ENCODE measurements around the gene TTC21B. TPM values are rescaled to one million over a fixed set of nuclear protein-coding genes. Genes with fewer than 3 reads are reported as not detected.
"Not testable (repeated sequence)": the region's sequence is repeated elsewhere in the genome, so short reads cannot be mapped to it uniquely, and the experiment has no call there.

The TTC21B gene
- total RNA-seq: 10 to 100 TPM; 23.7 to 24.2 TPM

DNA sequence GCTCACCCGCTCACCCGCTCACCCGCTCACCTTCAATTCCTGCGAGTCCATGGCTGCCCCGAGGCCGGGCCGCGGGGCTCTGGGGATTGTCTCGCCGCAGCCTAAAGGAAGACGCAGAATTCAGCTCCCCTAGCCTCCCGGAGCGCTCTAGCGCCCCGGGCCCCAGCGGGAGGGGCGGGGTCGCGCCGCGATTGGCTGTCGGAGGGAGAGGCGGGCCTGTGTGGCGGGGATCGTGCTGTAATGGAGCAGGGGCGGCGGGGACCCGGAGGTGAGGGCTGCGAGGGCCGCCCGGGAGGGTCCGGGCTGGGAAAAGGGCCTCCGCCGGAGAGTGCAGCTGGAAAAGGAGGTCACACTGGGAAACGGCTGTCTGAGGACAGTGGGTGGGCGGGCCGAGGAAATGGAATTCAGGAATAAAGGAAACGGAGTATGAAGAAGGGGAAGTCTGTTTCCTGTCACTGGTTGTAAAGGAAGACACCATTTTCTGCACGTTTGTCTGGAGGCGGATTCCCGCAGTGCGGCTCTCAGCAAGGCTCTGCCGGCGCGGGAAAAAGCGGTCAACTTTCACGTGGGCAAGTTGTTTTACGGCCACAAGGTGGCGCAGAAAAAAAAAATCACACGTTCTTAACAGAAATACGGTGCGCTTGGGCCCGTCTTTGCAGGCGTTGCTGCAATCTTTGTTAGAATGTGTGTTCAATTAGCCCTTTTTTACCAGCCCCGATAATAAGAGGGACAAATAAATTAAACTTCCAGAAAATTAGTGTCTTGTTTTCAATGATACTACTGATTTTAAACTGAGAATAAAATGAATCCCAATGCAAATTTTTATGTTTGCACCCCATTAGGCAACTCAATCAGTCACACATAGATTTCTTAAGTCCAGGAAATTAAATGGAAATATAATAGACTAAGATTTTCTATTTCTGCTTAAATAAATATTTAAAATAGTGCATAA is at the start of gene TTC21B:
Gene TTC21B, minus strand, starts transcription at position 122 of the 952 bp plus-strand sequence. Its CDS starts 71 bp downstream, at position 51.
- peak; percentile 97 for ATAC-seq (ENCODE audit: low read depth)
- POLR2A ChIA-PET: interaction anchor here (1.2 to 1.4 kb wide), 3 partner anchors 9 to 33 kb away, joined by 4 to 5 read pairs (median 4); no protein-coding TSS in a partner anchor
- H3K9me3 Mint-ChIP-seq: no peaks in the 10 kb centered on the region
- peak within 1 kb of the TSS; percentile 54 for H3K4me3 Mint-ChIP-seq
- DNase-seq: peak; percentile 94
- no peak within 1 kb of the TSS for H3K27ac Mint-ChIP-seq
- H3K4me1 Mint-ChIP-seq: peaks cover 5% of the 10 kb centered on the region
- H3K36me3 Mint-ChIP-seq: no peaks in the 10 kb centered on the region
- no peaks in the 10 kb centered on the region for H3K27me3 Mint-ChIP-seq

DNA sequence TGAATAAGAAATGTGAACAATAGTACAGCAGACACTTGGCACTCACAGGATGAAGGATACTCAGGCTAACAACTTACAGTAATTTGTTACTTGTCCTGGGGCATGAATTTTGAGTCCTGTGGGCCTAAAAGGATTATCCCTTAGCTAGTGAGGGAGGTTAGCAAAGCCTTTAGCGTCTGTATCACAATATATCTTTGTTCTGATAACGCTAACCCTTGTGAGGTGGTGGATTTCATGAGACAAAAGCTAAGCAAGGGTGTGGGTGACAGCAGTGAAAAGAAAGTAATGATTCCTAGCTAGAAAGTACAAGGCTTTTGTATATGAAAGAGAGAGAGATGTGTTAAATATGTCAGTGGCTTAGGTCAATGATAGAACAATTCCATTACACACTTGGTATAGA is 46.8 kb upstream of the TTC21B start:
- Mint-ChIP-seq H3K4me1 (no peaks in the 10 kb centered on the region), H3K27me3 (peaks cover 6% of the 10 kb centered on the region), H3K4me3 (no peak overlapping the region), H3K9me3 (no peaks in the 10 kb centered on the region), H3K27ac (no peak overlapping the region), H3K36me3 (no peaks in the 10 kb centered on the region)
- ATAC-seq (ENCODE audit: low read depth) (no peak), DNase-seq (no peak)
- POLR2A ChIA-PET: no interaction called here

DNA sequence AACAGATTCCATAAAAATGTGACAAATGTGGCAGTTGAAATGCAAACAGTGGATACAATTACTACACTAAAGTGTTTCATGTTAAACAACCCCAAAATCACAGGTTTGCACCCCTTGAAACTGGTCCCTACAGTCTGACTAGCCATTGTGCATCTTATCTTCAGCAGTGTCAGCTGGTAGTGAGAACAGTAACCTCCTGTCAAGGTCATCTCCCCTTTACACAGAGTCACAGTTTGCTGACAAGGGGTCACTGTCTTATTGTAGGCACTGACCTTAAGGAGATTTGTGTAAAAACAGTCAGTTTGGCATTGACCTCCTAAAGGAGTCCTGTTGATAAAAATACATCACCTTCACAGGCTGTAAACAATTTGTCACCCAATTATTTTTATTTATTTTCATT is 37.3 kb upstream of the TTC21B start:
- POLR2A ChIA-PET: no interaction called here
- Mint-ChIP-seq H3K36me3 (no peaks in the 10 kb centered on the region), H3K4me3 (no peak overlapping the region), H3K4me1 (no peaks in the 10 kb centered on the region), H3K27me3 (no peaks in the 10 kb centered on the region), H3K9me3 (no peaks in the 10 kb centered on the region), H3K27ac (no peak overlapping the region)
- ATAC-seq (ENCODE audit: low read depth): no peak
- no peak for DNase-seq

DNA sequence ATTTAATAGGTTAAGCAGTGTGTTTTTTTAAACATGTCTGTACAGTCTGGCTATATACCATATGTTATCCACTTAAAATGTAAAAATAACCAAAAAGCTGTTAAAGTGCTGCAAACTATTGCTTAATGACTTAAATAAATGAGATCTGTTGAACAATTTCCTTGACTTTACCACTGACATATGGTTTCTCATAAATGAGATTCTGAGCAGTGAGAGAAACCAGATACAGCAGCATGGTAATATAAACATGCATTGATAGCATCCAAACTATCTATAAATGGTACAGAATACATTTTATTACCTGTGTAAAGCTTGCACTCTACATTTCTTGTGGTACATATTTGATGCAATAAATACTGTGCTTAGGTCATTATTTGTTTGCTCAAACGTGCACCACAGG is 36.3 kb upstream of the TTC21B start:
- Mint-ChIP-seq H3K4me3 (no peak overlapping the region), H3K27ac (no peak overlapping the region), H3K9me3 (no peaks in the 10 kb centered on the region), H3K27me3 (no peaks in the 10 kb centered on the region), H3K36me3 (no peaks in the 10 kb centered on the region), H3K4me1 (no peaks in the 10 kb centered on the region)
- ATAC-seq (ENCODE audit: low read depth) (no peak), DNase-seq (no peak)
- POLR2A ChIA-PET: no interaction called here

DNA sequence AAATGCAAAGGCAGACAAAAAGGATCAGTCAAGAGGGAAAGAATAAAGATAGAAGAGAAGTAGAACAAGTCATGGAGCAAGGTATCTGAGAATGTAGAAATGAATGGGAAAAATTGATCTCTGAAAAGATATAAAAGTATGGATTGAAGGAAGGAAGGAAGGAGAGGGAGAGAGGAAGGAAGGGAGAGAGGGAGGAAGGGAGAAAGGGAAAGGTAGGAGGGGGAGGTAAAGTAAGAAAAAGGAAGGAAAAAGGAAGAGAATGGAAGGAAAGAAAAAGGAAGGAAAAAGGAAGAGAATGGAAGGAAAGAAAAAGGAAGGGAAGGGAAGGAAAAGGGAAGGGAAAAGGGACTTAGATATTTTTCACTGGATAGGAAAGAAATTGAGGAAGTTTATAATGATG is 31.5 kb upstream of the TTC21B start:
- DNase-seq: no peak
- POLR2A ChIA-PET: no interaction called here
- no peak overlapping the region for H3K27ac Mint-ChIP-seq
- H3K4me3 Mint-ChIP-seq: no peak overlapping the region
- ATAC-seq (ENCODE audit: low read depth): no peak
- no peaks in the 10 kb centered on the region for H3K9me3 Mint-ChIP-seq
- H3K36me3 Mint-ChIP-seq: no peaks in the 10 kb centered on the region
- no peaks in the 10 kb centered on the region for H3K4me1 Mint-ChIP-seq
- peaks cover 5% of the 10 kb centered on the region for H3K27me3 Mint-ChIP-seq

DNA sequence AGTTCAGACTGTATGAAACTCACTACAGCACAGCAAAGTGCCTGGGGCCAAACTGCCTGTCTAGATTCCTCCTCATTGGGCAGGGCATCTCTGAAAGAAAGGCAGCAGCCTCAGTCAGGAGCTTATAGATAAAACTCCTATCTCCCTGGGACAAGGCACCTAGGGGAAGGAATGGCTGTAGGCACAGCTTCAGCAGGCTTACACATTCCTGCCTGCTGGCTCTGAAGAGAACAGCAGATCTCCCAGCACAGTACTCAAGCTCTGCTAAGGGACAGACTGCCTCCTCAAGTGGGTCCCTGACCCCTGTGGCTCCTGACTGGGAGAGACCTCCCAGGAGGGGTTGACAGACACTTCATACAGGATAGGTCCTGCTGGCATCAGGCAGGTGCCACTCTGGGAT is 18.6 kb upstream of the TTC21B start:
- POLR2A ChIA-PET; DNase-seq; H3K4me1 Mint-ChIP-seq; H3K27me3 Mint-ChIP-seq; H3K9me3 Mint-ChIP-seq; H3K36me3 Mint-ChIP-seq; ATAC-seq (ENCODE audit: low read depth); H3K4me3 Mint-ChIP-seq; H3K27ac Mint-ChIP-seq: not testable (repeated sequence)

DNA sequence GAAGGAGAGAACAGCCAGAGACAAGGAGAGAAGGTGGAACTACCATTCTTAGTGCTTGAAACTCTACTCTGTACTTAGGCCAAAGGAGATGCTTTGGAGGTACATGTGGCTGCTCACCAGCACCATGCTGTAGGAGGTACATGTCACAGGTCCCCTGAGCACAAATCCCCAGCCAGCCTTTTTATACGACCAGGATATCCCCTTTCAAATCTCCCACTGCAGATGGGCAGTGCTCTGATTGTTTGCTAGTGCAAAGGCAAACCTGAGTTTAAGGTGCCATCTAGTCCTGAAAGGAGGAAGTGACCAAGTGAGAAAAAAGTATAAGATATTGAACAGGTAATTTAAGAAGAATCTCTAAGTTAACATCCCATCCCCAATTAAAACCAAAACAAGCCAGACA is 17.1 kb upstream of the TTC21B start:
- DNase-seq: no peak
- POLR2A ChIA-PET: no interaction called here
- no peak overlapping the region for H3K27ac Mint-ChIP-seq
- H3K4me1 Mint-ChIP-seq: no peaks in the 10 kb centered on the region
- H3K36me3 Mint-ChIP-seq: no peaks in the 10 kb centered on the region
- peaks cover 10% of the 10 kb centered on the region for H3K27me3 Mint-ChIP-seq
- ATAC-seq (ENCODE audit: low read depth): no peak
- no peaks in the 10 kb centered on the region for H3K9me3 Mint-ChIP-seq
- no peak overlapping the region for H3K4me3 Mint-ChIP-seq

DNA sequence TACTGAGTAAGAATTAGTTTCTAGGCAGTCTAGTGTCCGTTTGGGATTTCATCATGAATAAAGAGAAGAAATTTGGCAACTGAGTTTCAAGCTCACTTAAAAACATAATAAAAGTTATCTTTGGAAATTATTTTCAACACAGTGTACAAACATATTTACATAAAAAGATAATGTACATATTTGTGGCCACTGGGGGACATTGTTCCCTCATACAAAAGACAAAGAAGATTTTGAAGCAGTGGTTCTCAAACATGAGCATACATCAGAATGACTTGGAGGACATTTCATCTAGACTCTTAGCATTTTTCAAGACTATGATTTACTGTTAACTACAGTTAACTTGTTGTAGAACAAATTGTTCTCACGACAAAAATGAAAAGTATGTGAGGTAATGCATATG is 15.7 kb upstream of the TTC21B start:
- POLR2A ChIA-PET: no interaction called here
- Mint-ChIP-seq H3K4me1 (no peaks in the 10 kb centered on the region), H3K9me3 (no peaks in the 10 kb centered on the region), H3K27me3 (peaks cover 7% of the 10 kb centered on the region), H3K36me3 (no peaks in the 10 kb centered on the region), H3K27ac (no peak overlapping the region), H3K4me3 (no peak overlapping the region)
- ATAC-seq (ENCODE audit: low read depth): no peak
- no peak for DNase-seq

DNA sequence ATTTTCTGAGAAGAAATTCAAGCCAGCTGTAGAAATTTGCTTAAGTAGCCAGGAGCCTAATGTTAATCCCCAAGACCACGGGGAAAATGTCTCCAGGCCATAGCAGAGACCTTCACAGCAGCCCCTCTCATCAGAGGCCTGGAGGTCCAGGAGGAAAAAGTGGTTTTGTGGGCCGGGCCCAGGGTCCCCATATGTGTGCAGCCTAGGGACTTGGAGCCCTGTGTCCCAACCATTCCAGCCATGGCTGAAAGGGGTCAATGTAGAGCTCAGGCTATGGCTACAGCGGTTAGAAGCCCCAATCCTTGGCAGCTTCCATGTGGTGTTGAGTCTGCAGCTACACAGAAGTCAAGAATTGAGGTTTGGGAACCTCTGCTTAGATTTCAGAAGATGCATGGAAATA is 14.2 kb upstream of the TTC21B start:
- no peak for DNase-seq
- Mint-ChIP-seq H3K4me1 (no peaks in the 10 kb centered on the region), H3K36me3 (no peaks in the 10 kb centered on the region), H3K27me3 (peaks cover 3% of the 10 kb centered on the region), H3K9me3 (no peaks in the 10 kb centered on the region), H3K4me3 (no peak overlapping the region), H3K27ac (no peak overlapping the region)
- no peak for ATAC-seq (ENCODE audit: low read depth)
- POLR2A ChIA-PET: no interaction called here

DNA sequence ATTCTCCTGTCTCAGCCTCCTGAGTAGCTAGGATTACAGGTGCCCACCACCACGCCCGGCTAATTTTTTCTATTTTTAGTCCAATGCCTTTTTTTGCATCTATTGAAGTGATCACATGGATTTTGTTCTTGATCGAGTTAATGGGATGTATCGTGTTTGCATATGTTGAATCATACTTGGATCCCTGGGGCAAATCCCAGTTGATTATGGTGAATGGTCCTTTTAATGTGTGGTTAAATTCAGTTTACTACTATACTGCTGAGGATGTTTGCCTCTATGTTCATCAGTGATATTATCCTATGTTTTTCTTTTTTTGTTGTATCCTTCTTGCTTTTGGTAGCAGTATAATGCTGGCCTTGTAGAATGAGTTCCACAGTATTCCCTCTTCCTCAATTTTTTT is 8.2 kb upstream of the TTC21B start:
- no peaks in the 10 kb centered on the region for H3K36me3 Mint-ChIP-seq
- H3K27ac Mint-ChIP-seq: no peak overlapping the region
- H3K27me3 Mint-ChIP-seq: peaks cover 3% of the 10 kb centered on the region
- H3K9me3 Mint-ChIP-seq: no peaks in the 10 kb centered on the region
- no peak for ATAC-seq (ENCODE audit: low read depth)
- no peak overlapping the region for H3K4me3 Mint-ChIP-seq
- DNase-seq: no peak
- H3K4me1 Mint-ChIP-seq: no peaks in the 10 kb centered on the region
- POLR2A ChIA-PET: no interaction called here

DNA sequence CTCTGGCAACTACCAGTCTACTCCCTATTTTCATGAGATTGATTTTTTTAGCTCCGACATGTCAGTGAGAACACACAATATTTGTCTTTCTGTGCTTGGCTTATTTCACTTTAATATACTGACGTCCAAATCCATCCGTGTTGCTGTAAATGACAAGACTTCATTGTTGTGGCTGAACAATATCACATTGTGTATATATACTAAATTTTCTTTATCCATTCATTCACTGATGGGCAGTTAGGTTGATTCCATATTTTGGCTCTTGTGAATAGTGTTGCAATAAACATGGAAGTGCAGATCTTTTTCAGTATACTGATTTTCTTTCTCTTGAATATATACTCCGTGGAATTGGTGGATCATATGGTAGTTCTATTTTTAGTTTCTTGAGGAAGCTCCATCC is 5.8 kb upstream of the TTC21B start:
- Mint-ChIP-seq H3K4me3 (no peak overlapping the region), H3K9me3 (no peaks in the 10 kb centered on the region), H3K36me3 (no peaks in the 10 kb centered on the region), H3K27me3 (peaks cover 1% of the 10 kb centered on the region), H3K4me1 (peaks cover 5% of the 10 kb centered on the region), H3K27ac (no peak overlapping the region)
- POLR2A ChIA-PET: no interaction called here
- no peak for DNase-seq
- no peak for ATAC-seq (ENCODE audit: low read depth)

DNA sequence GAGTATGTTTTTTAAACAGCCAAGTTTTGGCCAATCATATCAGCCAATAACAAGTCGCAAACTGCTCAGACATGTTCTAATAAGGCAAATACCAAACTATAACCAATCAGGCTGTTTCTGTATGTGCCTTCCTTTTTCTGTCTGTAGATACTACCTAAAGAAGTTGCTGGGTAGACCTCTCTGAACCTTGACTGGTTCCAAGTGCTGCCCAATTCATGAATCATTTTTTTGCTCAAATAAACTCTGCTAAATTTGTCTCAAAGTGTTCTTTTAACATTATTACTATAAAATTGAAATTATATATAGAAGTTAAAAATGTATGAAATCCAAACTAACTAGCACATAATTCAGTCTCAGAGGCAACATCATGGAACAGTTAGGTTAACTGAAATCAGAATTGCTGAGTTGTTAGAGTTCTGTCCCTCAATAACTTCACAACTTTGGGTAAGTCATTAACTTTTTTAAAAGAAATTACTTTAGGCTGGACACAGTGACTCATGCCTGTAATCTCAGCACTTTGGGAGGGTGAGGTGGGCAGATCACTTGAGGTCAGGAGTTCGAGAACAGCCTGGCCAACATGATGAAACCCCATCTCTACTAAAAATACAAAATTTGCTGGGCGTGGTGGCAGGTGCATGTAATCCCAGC is 4.9 kb upstream of the TTC21B start:
- H3K4me1 Mint-ChIP-seq: peaks cover 5% of the 10 kb centered on the region
- POLR2A ChIA-PET: no interaction called here
- no peaks in the 10 kb centered on the region for H3K36me3 Mint-ChIP-seq
- no peaks in the 10 kb centered on the region for H3K9me3 Mint-ChIP-seq
- ATAC-seq (ENCODE audit: low read depth) (no peak), DNase-seq (no peak)
- H3K4me3 Mint-ChIP-seq: no peak overlapping the region
- H3K27me3 Mint-ChIP-seq: no peaks in the 10 kb centered on the region
- no peak overlapping the region for H3K27ac Mint-ChIP-seq

DNA sequence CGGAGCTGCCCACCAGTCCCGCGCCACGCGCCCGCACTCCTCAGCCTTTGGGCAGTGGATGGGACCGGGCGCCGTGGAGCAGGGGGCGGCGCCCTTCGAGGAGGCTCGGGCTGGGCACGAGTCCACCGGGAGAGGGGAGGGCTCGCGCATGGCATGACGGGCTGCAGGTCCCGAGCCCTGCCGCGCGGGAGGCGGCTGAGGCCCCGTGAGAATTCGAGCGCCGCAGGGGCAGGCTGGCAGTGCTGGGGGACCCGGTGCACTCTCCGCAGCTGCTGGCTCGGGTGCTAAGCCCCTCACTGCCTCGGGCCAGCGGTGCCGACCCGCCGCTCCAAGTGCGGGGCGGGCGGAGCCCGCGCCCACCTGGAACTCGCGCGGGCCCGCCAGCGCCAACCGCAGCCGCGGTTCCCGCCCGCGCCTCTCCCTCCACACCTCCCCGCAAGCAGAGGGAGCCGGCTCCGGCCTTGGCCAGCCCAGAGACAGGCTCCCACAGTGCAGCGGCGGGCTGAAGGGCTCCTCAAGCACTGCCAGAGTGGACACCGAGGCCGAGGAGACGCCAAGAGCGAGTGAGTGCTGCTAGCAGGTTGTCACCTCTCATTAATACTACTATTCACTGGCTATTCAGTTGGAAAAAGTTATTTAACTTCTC is 3.6 kb upstream of the TTC21B start:
- H3K27me3 Mint-ChIP-seq: no peaks in the 10 kb centered on the region
- H3K9me3 Mint-ChIP-seq: no peaks in the 10 kb centered on the region
- no peak overlapping the region for H3K4me3 Mint-ChIP-seq
- H3K27ac Mint-ChIP-seq: no peak overlapping the region
- H3K4me1 Mint-ChIP-seq: peaks cover 5% of the 10 kb centered on the region
- ATAC-seq (ENCODE audit: low read depth) (no peak), DNase-seq (no peak)
- no peaks in the 10 kb centered on the region for H3K36me3 Mint-ChIP-seq
- POLR2A ChIA-PET: no interaction called here

DNA sequence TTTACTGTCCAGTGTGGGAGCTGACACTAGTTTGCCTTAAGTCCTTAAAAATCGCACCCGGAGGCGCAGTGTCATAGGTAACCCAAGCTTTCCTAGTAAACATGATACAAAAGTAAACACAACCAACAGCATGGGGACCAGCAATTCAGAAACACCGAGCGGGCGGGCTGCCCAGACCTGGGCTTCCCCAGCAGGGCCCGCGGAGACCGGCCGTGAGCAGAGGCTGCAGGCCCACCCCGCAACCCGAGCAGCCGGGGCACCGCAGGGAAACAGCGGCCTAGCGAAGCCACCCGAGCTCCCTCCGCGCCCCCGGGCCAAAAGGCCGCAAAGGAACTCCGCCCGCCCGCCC is 296 bp downstream of the TTC21B start:
- no peaks in the 10 kb centered on the region for H3K9me3 Mint-ChIP-seq
- POLR2A ChIA-PET: interaction anchor here (0.6 to 1.4 kb wide), 4 partner anchors 9 to 36 kb away, joined by 3 to 5 read pairs (median 4); no protein-coding TSS in a partner anchor
- H3K4me1 Mint-ChIP-seq: peaks cover 5% of the 10 kb centered on the region
- H3K27me3 Mint-ChIP-seq: no peaks in the 10 kb centered on the region
- no peak for DNase-seq
- H3K27ac Mint-ChIP-seq: no peak overlapping the region
- no peak overlapping the region for H3K4me3 Mint-ChIP-seq
- ATAC-seq (ENCODE audit: low read depth): peak; percentile 53
- H3K36me3 Mint-ChIP-seq: no peaks in the 10 kb centered on the region
